ENCODE results near the gene NAGLU. TPM values are rescaled to one million over a fixed set of nuclear protein-coding genes. Genes with fewer than 3 reads are reported as not detected.

Gene NAGLU
- total RNA-seq, 3 donors from 2014 or later = 42.9 to 101 (median 48.4) TPM

GRCh38 chr17:42525221-42525620 is 10.8 kb upstream of the NAGLU start:
- Histone ChIP-seq H3K4me3 (no peak overlapping the region), H3K27me3 (no peaks in the 10 kb centered on the region), H3K27ac (peak overlapping the region; percentile 38 to 96), H3K4me1 (peaks cover 12 to 28% of the 10 kb centered on the region in 2 donors), H3K9me3 (no peaks in the 10 kb centered on the region), H3K36me3 (no peaks in the 10 kb centered on the region)
- no peak for TF ChIP-seq POLR2AphosphoS5 (IDR thresholded peaks at IDR 0.05)
- no peak for TF ChIP-seq POLR2A (IDR thresholded peaks at IDR 0.05)
- no peak for TF ChIP-seq CTCF (IDR thresholded peaks at IDR 0.05)
- intact Hi-C loops (cut with DNase I; ENCODE audit: low total_unique reads) = loop anchor here (5.0 kb wide), 1 partner anchor 213 kb away; no protein-coding TSS in a partner anchor
- no peak for DNase-seq (ENCODE audit: low spot score in 2 of 2)

GRCh38 chr17:42526031-42526444 is 10.0 kb upstream of the NAGLU start:
- H3K4me3 ChIP-seq = no peak overlapping the region
- peak overlapping the region; percentile 34 to 38 for H3K27ac ChIP-seq
- peaks cover 4 to 19% of the 10 kb centered on the region in 2 donors for H3K4me1 ChIP-seq
- intact Hi-C loops (cut with DNase I; ENCODE audit: low total_unique reads) = loop anchor here (5.0 kb wide), 1 partner anchor 214 kb away; no protein-coding TSS in a partner anchor
- no peaks in the 10 kb centered on the region for H3K27me3 ChIP-seq
- no peaks in the 10 kb centered on the region for H3K9me3 ChIP-seq
- no peak for DNase-seq (ENCODE audit: low spot score in 2 of 2)
- no peaks in the 10 kb centered on the region for H3K36me3 ChIP-seq
- no peak for TF ChIP-seq POLR2AphosphoS5 (IDR thresholded peaks at IDR 0.05)
- TF ChIP-seq CTCF (IDR thresholded peaks at IDR 0.05) = no peak
- TF ChIP-seq POLR2A (IDR thresholded peaks at IDR 0.05) = no peak

GRCh38 chr17:42527932-42528331 is 8.1 kb upstream of the NAGLU start:
- no peaks in the 10 kb centered on the region for H3K9me3 ChIP-seq
- TF ChIP-seq CTCF (IDR thresholded peaks at IDR 0.05) = no peak
- intact Hi-C loops (cut with DNase I; ENCODE audit: low total_unique reads) = loop anchor here (5.0 kb wide), 1 partner anchor 216 kb away; no protein-coding TSS in a partner anchor
- peaks cover 0 to 5% of the 10 kb centered on the region in 2 donors for H3K4me1 ChIP-seq
- no peak overlapping the region for H3K27ac ChIP-seq
- DNase-seq (ENCODE audit: low spot score in 2 of 2) = no peak
- H3K4me3 ChIP-seq = no peak overlapping the region
- no peaks in the 10 kb centered on the region for H3K36me3 ChIP-seq
- H3K27me3 ChIP-seq = no peaks in the 10 kb centered on the region

- Histone ChIP-seq H3K27ac (peak overlapping the region in 1 of 2 donors; percentile 25), H3K4me3 (no peak overlapping the region), H3K36me3 (no peaks in the 10 kb centered on the region), H3K27me3 (no peaks in the 10 kb centered on the region), H3K4me1 (no peaks in the 10 kb centered on the region), H3K9me3 (no peaks in the 10 kb centered on the region)
- TF ChIP-seq POLR2AphosphoS5 (IDR thresholded peaks at IDR 0.05) (no peak), POLR2A (IDR thresholded peaks at IDR 0.05) (no peak), CTCF (IDR thresholded peaks at IDR 0.05) (no peak)
- DNase-seq (ENCODE audit: low spot score in 2 of 2) = no peak
- intact Hi-C loops (cut with DNase I; ENCODE audit: low total_unique reads) = loop anchor here (5.0 kb wide), 1 partner anchor 217 kb away; no protein-coding TSS in a partner anchor
Measured at GRCh38 chr17:42529061-42529460, 7.0 kb upstream of the NAGLU start.

- Histone ChIP-seq H3K27me3 (no peaks in the 10 kb centered on the region), H3K4me1 (peaks cover 0 to 8% of the 10 kb centered on the region in 2 donors), H3K36me3 (no peaks in the 10 kb centered on the region), H3K9me3 (no peaks in the 10 kb centered on the region), H3K4me3 (no peak overlapping the region), H3K27ac (peak overlapping the region; percentile 78 to 89)
- intact Hi-C loops (cut with DNase I; ENCODE audit: low total_unique reads) = no loop called here
- TF ChIP-seq POLR2AphosphoS5 (IDR thresholded peaks at IDR 0.05) (no peak), POLR2A (IDR thresholded peaks at IDR 0.05) (no peak), CTCF (IDR thresholded peaks at IDR 0.05) (no peak)
- no peak for DNase-seq (ENCODE audit: low spot score in 2 of 2)
Measured at GRCh38 chr17:42530952-42531454, 5.0 kb upstream of the NAGLU start.
